Endodermal cell (in vitro differentiated cells): ENCODE data around the gene GLT6D1. TPM values are rescaled to one million over a fixed set of nuclear protein-coding genes. Genes with fewer than 3 reads are reported as not detected.

Experiments used
- DNase-seq: peaks from one replicate; pipeline ENCODE4 v3.0.0-alpha.2; 2017
- H3K27ac ChIP-seq: 2 replicates; pipeline ENCODE4 v1.5.1; 2013; ENCODE audit warnings: mild to moderate bottlenecking, low read depth, low read length, moderate library complexity
- H3K27me3 ChIP-seq: 2 replicates; pipeline ENCODE4 v1.6.1; 2013; ENCODE audit warnings: mild to moderate bottlenecking, low read length, moderate library complexity; ENCODE audit not compliant: insufficient read depth, control insufficient read depth, poor library complexity, severe bottlenecking
- H3K36me3 ChIP-seq: 2 replicates; pipeline ENCODE4 v1.7.0; 2013; ENCODE audit warnings: mild to moderate bottlenecking, low read length, moderate library complexity; ENCODE audit not compliant: control insufficient read depth, insufficient read depth
- H3K4me1 ChIP-seq: one replicate; pipeline ENCODE4 v1.7.0; 2013; ENCODE audit warnings: low read length; ENCODE audit not compliant: control insufficient read depth, insufficient read depth
- H3K4me3 ChIP-seq: 2 replicates; pipeline ENCODE4 v1.5.1; 2013; ENCODE audit warnings: mild to moderate bottlenecking, low read length, moderate library complexity
- H3K9ac ChIP-seq: 2 replicates; pipeline ENCODE4 v1.6.1; 2013; ENCODE audit warnings: mild to moderate bottlenecking, low read length, moderate library complexity; ENCODE audit not compliant: poor library complexity, severe bottlenecking; ENCODE audit errors: extremely low read depth
- H3K9me3 ChIP-seq: 2 replicates; pipeline ENCODE4 v1.6.1; 2013; ENCODE audit warnings: mild to moderate bottlenecking, low read length, moderate library complexity; ENCODE audit not compliant: control insufficient read depth
- H3K27ac Mint-ChIP-seq: 2 replicates; pipeline ENCODE4 v1.8.0; 2020; ENCODE audit warnings: mixed read lengths
- H3K27me3 Mint-ChIP-seq: 2 replicates; pipeline ENCODE4 v1.8.0; 2021; ENCODE audit warnings: mild to moderate bottlenecking, mixed read lengths; ENCODE audit not compliant: insufficient read depth
- H3K36me3 Mint-ChIP-seq: 2 replicates; pipeline ENCODE4 v1.8.0; 2020; ENCODE audit warnings: low read depth, mixed read lengths
- H3K4me1 Mint-ChIP-seq: 2 replicates; pipeline ENCODE4 v1.8.0; 2020; ENCODE audit warnings: mixed read lengths
- H3K4me3 Mint-ChIP-seq: 2 replicates; pipeline ENCODE4 v1.8.0; 2020; ENCODE audit warnings: mild to moderate bottlenecking, moderate library complexity, mixed read lengths
- H3K9me3 Mint-ChIP-seq: 2 replicates; pipeline ENCODE4 v1.8.0; 2020; ENCODE audit warnings: mild to moderate bottlenecking, mixed read lengths
- WGBS, 2 experiments: methylation state at CpG; one replicate each; pipeline versions ENCODE4 v1.1.5 to v1.1.7; 2013; ENCODE audit warnings: missing lambda C conversion rate in 2 of 2, mixed read lengths in 1 of 2; ENCODE audit not compliant: insufficient coverage in 1 of 2, insufficient read length in 1 of 2; 5-methylcytosine and 5-hydroxymethylcytosine counted together
- total RNA-seq, 2 donors: library from RNA; stranded (reverse); fragmentation: NEBNext Ultra II Directional in 1 of 2; extraction: Animal tissue kit (Norgen Biotek cat#: 25700) in 1 of 2; gene quantifications; 2 replicates in 1 of 2; 3 replicates in 1 of 2; pipeline ENCODE4 v1.2.1, GENCODE V29; 2021
- TF ChIP-seq, protein P1 (sequence below): fragments of 200-600 bp; sonication (generic); conservative IDR thresholded peaks from 2 replicates; pipeline ENCODE4 v1.5.0; 2021; ENCODE audit warnings: antibody characterized with exemption, mild to moderate bottlenecking

Gene GLT6D1
- total RNA-seq, 2 donors from 2014 or later = 0.60 TPM; not detected in 1

DNA sequence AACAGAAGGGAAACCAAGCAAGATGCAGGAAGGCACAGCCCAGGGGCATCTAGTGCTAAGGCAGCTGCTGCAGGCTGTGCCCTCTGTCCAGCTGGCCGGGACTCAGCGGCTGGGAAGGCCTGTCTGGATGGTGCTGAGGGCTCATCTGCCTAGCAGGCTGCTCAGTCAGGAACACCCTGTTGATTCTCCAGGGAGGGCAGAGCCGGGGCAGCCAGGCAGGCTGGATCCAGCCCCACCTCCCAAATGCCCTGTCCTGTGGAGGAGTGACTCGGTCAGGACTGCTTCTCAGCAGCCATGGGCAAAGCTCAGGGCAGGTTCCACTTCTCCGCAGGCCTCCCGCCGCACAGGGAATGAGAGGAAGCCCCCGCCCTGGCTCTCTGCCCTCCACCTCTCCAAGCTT lies 16.0 kb upstream of the GLT6D1 start:
- Histone ChIP-seq H3K9ac (no peak overlapping the region), H3K4me1 (no peaks in the 10 kb centered on the region), H3K27ac (no peak overlapping the region), H3K4me3 (no peak overlapping the region), H3K27me3 (no peaks in the 10 kb centered on the region), H3K9me3 (peaks cover 31% of the 10 kb centered on the region), H3K36me3 (no peaks in the 10 kb centered on the region)
- no peak overlapping the region for H3K4me3 Mint-ChIP-seq
- DNase-seq = no peak
- H3K27ac Mint-ChIP-seq = no peak overlapping the region
- 90 to 91% methylated on average over 6 to 8 of the region's 8 CpGs for WGBS, 2 experiments
- H3K4me1 Mint-ChIP-seq = no peaks in the 10 kb centered on the region
- TF ChIP-seq, protein P1, sequence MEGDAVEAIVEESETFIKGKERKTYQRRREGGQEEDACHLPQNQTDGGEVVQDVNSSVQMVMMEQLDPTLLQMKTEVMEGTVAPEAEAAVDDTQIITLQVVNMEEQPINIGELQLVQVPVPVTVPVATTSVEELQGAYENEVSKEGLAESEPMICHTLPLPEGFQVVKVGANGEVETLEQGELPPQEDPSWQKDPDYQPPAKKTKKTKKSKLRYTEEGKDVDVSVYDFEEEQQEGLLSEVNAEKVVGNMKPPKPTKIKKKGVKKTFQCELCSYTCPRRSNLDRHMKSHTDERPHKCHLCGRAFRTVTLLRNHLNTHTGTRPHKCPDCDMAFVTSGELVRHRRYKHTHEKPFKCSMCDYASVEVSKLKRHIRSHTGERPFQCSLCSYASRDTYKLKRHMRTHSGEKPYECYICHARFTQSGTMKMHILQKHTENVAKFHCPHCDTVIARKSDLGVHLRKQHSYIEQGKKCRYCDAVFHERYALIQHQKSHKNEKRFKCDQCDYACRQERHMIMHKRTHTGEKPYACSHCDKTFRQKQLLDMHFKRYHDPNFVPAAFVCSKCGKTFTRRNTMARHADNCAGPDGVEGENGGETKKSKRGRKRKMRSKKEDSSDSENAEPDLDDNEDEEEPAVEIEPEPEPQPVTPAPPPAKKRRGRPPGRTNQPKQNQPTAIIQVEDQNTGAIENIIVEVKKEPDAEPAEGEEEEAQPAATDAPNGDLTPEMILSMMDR = no peak
- H3K27me3 Mint-ChIP-seq = no peaks in the 10 kb centered on the region
- H3K9me3 Mint-ChIP-seq = peaks cover 55% of the 10 kb centered on the region
- H3K36me3 Mint-ChIP-seq = peaks cover 2% of the 10 kb centered on the region

- WGBS, 2 experiments = 95 to 100% methylated on average over 3 to 17 of the region's 17 CpGs
Measured at GRCh38 chr9:135650408-135650807, 11.1 kb upstream of the GLT6D1 start.

GRCh38 chr9:135649508-135649907 lies 10.2 kb upstream of the GLT6D1 start:
- H3K27ac ChIP-seq = no peak overlapping the region
- no peaks in the 10 kb centered on the region for H3K36me3 ChIP-seq
- Mint-ChIP-seq H3K4me3 (no peak overlapping the region), H3K27me3 (no peaks in the 10 kb centered on the region), H3K36me3 (peaks cover 4% of the 10 kb centered on the region), H3K9me3 (peaks cover 90% of the 10 kb centered on the region), H3K4me1 (no peaks in the 10 kb centered on the region), H3K27ac (no peak overlapping the region)
- WGBS, 2 experiments = 57 to 73% methylated on average over 1 to 2 of the region's 2 CpGs
- peak overlapping the region; percentile 35 for H3K4me3 ChIP-seq
- no peak overlapping the region for H3K9ac ChIP-seq
- H3K4me1 ChIP-seq = no peaks in the 10 kb centered on the region
- DNase-seq = no peak
- peaks cover 89% of the 10 kb centered on the region for H3K9me3 ChIP-seq
- no peaks in the 10 kb centered on the region for H3K27me3 ChIP-seq
- TF ChIP-seq, protein P1 = no peak

More at GRCh38 chr9:135650408-135650807, 11.1 kb upstream of the GLT6D1 start:
- Mint-ChIP-seq H3K27me3 (no peaks in the 10 kb centered on the region), H3K9me3 (peaks cover 89% of the 10 kb centered on the region), H3K4me3 (no peak overlapping the region), H3K4me1 (no peaks in the 10 kb centered on the region), H3K36me3 (peaks cover 4% of the 10 kb centered on the region), H3K27ac (no peak overlapping the region)
- DNase-seq = no peak
- Histone ChIP-seq H3K9ac (no peak overlapping the region), H3K4me3 (peak overlapping the region; percentile 61), H3K36me3 (no peaks in the 10 kb centered on the region), H3K27ac (no peak overlapping the region), H3K9me3 (peaks cover 80% of the 10 kb centered on the region), H3K27me3 (no peaks in the 10 kb centered on the region), H3K4me1 (no peaks in the 10 kb centered on the region)
- TF ChIP-seq, protein P1 = no peak
